Panc1 (cell line): ENCODE results near the gene MMP23B. TPM values are rescaled to one million over a fixed set of nuclear protein-coding genes. Genes with fewer than 3 reads are reported as not detected.

Source experiments
- ATAC-seq: fragments of 200-7000 bp; cut with Tn5 transposase; 2 replicates; pipeline ENCODE4 v1.9.1; 2020; ENCODE audit warnings: mild to moderate bottlenecking, moderate library complexity
- BruUV-seq: library from RNA; stranded (reverse); fragments of 400-500 nt; replicated peaks from 2 replicates; lab custom pipeline; 2021; lab: Mats Ljungman, UMichigan
- CTCF ChIA-PET: fragments of 300-600 bp; sonication (Branson Sonifier 250); formaldehyde crosslinking; loops from one replicate; lab custom pipeline; 2022; ENCODE audit warnings: antibody characterized with exemption; lab: Charles Lee
- POLR2A ChIA-PET: fragments of 300-600 bp; sonication (Branson Sonifier 250); formaldehyde crosslinking; loops from one replicate; lab custom pipeline; 2022; ENCODE audit warnings: antibody characterized with exemption; lab: Charles Lee
- DNase-seq: peaks from one replicate; pipeline ENCODE4 v3.0.0-alpha.2; 2010; ENCODE audit warnings: low read depth, low spot score
- H3K27ac ChIP-seq: 2 replicates; pipeline ENCODE4 v1.5.1; 2011; ENCODE audit warnings: mild to moderate bottlenecking, low read length, inconsistent platforms
- H3K27me3 ChIP-seq: fragments of 200-500 bp; sonication (Bioruptor generic); 2 replicates; pipeline ENCODE4 v1.6.0; 2014; ENCODE audit warnings: low read length, inconsistent platforms; ENCODE audit not compliant: control insufficient read depth, insufficient read depth
- H3K36me3 ChIP-seq: fragments of 200-500 bp; sonication (Bioruptor generic); 2 replicates; pipeline ENCODE4 v1.5.1; 2014; ENCODE audit warnings: inconsistent platforms, mild to moderate bottlenecking, low read length, moderate library complexity; ENCODE audit not compliant: control insufficient read depth, insufficient read depth
- H3K4me1 ChIP-seq: 2 replicates; pipeline ENCODE4 v1.5.1; 2011; ENCODE audit warnings: inconsistent platforms, mild to moderate bottlenecking, low read length, moderate library complexity; ENCODE audit not compliant: control insufficient read depth, insufficient read depth
- H3K4me3 ChIP-seq, 2 experiments: 2 replicates each; pipeline ENCODE4 v1.5.1; 2011 to 2012; ENCODE audit warnings: low read depth in 2 of 2, low read length in 2 of 2, mild to moderate bottlenecking in 2 of 2, inconsistent platforms in 1 of 2, moderate library complexity in 1 of 2
- H3K9me3 ChIP-seq: fragments of 200-500 bp; sonication (Bioruptor generic); 2 replicates; pipeline ENCODE4 v1.5.1; 2014; ENCODE audit warnings: low read depth, mild to moderate bottlenecking, inconsistent platforms, low read length, moderate library complexity; ENCODE audit not compliant: control insufficient read depth, insufficient read depth
- POLR2AphosphoS5 ChIP-seq: IDR thresholded peaks from 2 replicates; pipeline ENCODE4 v1.6.1; 2012; ENCODE audit warnings: mild to moderate bottlenecking, low read depth, low read length, moderate library complexity
- SIN3A ChIP-seq: IDR thresholded peaks from 2 replicates; pipeline ENCODE4 v1.6.1; 2012; ENCODE audit warnings: low read depth, mild to moderate bottlenecking, low read length, moderate library complexity, borderline replicate concordance; ENCODE audit not compliant: insufficient read depth
- TCF7L2 ChIP-seq: IDR thresholded peaks from 2 replicates; pipeline ENCODE4 v1.6.1; 2011; ENCODE audit warnings: mild to moderate bottlenecking, low read depth, low read length, inconsistent platforms
- in situ Hi-C: cut with HindIII; loops from 2 replicates; pipeline ENCODE4 v1.10.0; 2016; ENCODE audit warnings: low sequenced_read_pairs, low pct_unique_long_range_greater_than_20kb
- intact Hi-C: fragments of 100-400 bp; cut with micrococcal nuclease; formaldehyde crosslinking; loops from one replicate; pipeline ENCODE4 v1.10.0; 2022; ENCODE audit not compliant: unreplicated experiment
- total RNA-seq: library from RNA; stranded (reverse); gene quantifications from one replicate; pipeline ENCODE4 v1.2.1, GENCODE V29; 2021; ENCODE audit not compliant: unreplicated experiment
- TF ChIP-seq, protein P1 (sequence below): fragments of 450-650 bp; IDR thresholded peaks from 2 replicates; pipeline ENCODE4 v1.5.1; 2017; ENCODE audit warnings: mild to moderate bottlenecking
- TF ChIP-seq, protein P2 (sequence below), 2 experiments: IDR thresholded peaks; 2 replicates each; pipeline ENCODE4 v1.6.1; 2011 to 2012; ENCODE audit warnings: low read depth in 2 of 2, control low read depth in 1 of 2, low read length in 1 of 2, mild to moderate bottlenecking in 1 of 2, moderate library complexity in 1 of 2; ENCODE audit not compliant: insufficient read depth in 1 of 2

The MMP23B gene
- total RNA-seq, 1 experiment from 2014 or later = 5.0 TPM

DNA sequence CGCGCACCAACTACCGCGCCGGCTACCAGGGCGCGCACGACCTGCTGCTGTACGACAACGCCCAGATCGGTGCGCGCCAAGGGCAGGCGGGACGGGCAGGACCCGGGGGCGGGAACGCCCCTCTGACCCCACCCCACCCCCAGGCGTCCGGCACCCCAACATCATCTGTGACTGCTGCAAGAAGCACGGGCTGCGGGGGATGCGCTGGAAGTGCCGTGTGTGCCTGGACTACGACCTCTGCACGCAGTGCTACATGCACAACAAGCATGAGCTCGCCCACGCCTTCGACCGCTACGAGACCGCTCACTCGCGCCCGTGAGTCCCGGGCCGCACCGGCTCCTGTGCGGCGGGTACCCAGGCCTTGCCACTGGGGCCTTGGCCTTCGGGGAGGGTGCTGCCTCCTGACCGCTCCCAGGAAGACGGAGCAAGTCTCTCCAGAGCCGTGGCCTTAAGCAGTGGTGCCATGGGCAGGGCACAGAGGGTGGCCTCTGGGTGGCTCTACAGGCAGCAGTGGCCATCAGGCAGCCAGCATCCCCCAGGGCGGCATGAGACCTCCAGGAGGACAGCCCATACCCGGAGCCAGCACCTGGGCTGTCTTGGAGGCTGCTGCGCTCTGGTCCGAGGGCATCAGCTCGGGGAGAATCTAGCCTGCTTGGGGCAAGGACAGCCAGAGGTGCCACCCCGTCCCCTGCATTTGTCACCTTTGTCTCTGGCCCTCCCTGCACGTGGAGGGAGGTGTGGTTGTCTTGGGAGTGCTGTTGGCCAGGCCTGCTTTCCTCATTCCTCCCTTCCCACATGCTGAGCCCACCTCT lies 8.1 kb upstream of the MMP23B start:
- DNase-seq (no peak), ATAC-seq (no peak)
- Histone ChIP-seq H3K9me3 (no peaks in the 10 kb centered on the region), H3K36me3 (no peaks in the 10 kb centered on the region), H3K27me3 (no peaks in the 10 kb centered on the region), H3K4me1 (no peaks in the 10 kb centered on the region), H3K27ac (no peak overlapping the region), H3K4me3 (no peak overlapping the region)
- no peak for TF ChIP-seq TCF7L2
- no peak for TF ChIP-seq SIN3A
- TF ChIP-seq, protein P1, sequence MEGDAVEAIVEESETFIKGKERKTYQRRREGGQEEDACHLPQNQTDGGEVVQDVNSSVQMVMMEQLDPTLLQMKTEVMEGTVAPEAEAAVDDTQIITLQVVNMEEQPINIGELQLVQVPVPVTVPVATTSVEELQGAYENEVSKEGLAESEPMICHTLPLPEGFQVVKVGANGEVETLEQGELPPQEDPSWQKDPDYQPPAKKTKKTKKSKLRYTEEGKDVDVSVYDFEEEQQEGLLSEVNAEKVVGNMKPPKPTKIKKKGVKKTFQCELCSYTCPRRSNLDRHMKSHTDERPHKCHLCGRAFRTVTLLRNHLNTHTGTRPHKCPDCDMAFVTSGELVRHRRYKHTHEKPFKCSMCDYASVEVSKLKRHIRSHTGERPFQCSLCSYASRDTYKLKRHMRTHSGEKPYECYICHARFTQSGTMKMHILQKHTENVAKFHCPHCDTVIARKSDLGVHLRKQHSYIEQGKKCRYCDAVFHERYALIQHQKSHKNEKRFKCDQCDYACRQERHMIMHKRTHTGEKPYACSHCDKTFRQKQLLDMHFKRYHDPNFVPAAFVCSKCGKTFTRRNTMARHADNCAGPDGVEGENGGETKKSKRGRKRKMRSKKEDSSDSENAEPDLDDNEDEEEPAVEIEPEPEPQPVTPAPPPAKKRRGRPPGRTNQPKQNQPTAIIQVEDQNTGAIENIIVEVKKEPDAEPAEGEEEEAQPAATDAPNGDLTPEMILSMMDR = no peak
- no peak for TF ChIP-seq POLR2AphosphoS5
- TF ChIP-seq, protein P2, sequence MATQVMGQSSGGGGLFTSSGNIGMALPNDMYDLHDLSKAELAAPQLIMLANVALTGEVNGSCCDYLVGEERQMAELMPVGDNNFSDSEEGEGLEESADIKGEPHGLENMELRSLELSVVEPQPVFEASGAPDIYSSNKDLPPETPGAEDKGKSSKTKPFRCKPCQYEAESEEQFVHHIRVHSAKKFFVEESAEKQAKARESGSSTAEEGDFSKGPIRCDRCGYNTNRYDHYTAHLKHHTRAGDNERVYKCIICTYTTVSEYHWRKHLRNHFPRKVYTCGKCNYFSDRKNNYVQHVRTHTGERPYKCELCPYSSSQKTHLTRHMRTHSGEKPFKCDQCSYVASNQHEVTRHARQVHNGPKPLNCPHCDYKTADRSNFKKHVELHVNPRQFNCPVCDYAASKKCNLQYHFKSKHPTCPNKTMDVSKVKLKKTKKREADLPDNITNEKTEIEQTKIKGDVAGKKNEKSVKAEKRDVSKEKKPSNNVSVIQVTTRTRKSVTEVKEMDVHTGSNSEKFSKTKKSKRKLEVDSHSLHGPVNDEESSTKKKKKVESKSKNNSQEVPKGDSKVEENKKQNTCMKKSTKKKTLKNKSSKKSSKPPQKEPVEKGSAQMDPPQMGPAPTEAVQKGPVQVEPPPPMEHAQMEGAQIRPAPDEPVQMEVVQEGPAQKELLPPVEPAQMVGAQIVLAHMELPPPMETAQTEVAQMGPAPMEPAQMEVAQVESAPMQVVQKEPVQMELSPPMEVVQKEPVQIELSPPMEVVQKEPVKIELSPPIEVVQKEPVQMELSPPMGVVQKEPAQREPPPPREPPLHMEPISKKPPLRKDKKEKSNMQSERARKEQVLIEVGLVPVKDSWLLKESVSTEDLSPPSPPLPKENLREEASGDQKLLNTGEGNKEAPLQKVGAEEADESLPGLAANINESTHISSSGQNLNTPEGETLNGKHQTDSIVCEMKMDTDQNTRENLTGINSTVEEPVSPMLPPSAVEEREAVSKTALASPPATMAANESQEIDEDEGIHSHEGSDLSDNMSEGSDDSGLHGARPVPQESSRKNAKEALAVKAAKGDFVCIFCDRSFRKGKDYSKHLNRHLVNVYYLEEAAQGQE (IDR thresholded peaks at IDR 0.05; ENCODE audit: insufficient read depth in 1 of 2, low read depth in 2 of 2, low read length in 1 of 2) = no peak
- in situ Hi-C loops = no loop called here
- ChIA-PET CTCF (no interaction called here), POLR2A (no interaction called here)
- BruUV-seq = no TSS peak
- intact Hi-C loops = no loop called here

DNA sequence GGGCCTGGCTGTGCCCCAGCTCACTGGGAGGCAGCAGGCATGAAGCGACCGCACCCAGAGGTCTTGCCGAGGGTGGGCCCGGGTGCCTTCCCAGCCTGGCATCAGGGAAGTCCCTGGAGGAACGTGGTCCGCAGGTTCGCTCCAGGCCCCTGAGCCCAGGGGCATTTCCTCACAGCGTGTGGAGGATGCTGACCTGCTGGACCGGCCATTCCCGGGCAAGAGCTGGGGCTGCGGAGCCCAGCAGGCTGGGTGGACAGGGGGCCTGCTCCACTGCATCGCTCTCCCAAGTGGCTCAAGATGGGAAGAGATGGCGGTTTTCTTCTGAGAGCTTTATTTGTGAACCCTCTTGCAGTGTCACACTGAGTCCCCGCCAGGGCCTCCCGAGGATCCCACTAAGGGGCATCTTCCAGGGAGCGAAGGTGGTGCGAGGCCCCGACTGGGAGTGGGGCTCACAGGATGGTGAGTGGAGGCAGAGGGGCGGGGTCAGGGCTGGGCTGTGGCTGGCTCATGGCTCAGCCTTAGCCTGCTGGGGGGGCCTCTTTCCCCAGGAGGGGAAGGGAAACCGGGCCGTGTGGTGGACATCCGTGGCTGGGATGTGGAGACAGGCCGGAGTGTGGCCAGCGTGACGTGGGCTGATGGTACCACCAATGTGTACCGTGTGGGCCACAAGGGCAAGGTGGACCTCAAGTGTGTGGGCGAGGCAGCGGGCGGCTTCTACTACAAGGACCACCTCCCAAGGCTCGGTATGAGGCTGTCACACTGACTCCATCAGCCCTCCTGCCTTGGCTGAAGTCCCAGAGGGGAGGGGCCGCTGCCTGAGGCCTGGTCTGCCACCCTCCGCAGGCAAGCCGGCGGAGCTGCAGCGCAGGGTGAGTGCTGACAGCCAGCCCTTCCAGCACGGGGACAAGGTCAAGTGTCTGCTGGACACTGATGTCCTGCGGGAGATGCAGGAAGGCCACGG lies 7.2 kb upstream of the MMP23B start:
- in situ Hi-C loops = no loop called here
- no peaks in the 10 kb centered on the region for H3K27me3 ChIP-seq
- no peak for DNase-seq
- H3K4me1 ChIP-seq = no peaks in the 10 kb centered on the region
- no peak for ATAC-seq
- H3K4me3 ChIP-seq = no peak overlapping the region
- no peak overlapping the region for H3K27ac ChIP-seq
- ChIA-PET CTCF (no interaction called here), POLR2A (no interaction called here)
- H3K36me3 ChIP-seq = no peaks in the 10 kb centered on the region
- BruUV-seq = no TSS peak
- no peak for TF ChIP-seq SIN3A
- TF ChIP-seq, protein P2 (IDR thresholded peaks at IDR 0.05; ENCODE audit: insufficient read depth in 1 of 2, low read depth in 2 of 2, low read length in 1 of 2) = no peak
- TF ChIP-seq TCF7L2 = no peak
- no peak for TF ChIP-seq POLR2AphosphoS5
- TF ChIP-seq, protein P1 = no peak
- no peaks in the 10 kb centered on the region for H3K9me3 ChIP-seq
- intact Hi-C loops = no loop called here
